ENCODE data around the gene MTERF4. TPM values are rescaled to one million over a fixed set of nuclear protein-coding genes. Genes with fewer than 3 reads are reported as not detected.

MTERF4 gene
- total and polyA plus RNA-seq, 10 of the 15 experiments (the other 5 are each of a cell fraction or from before 2014, with no cell fraction given) = 36.7 to 69.1 (median 45.5) TPM

- 0 out of 2 replicates have a peak, but pooled peaks have one; percentile 4 for TF ChIP-seq SMARCA5 (IDR thresholded peaks at IDR 0.05)
- peak; percentile 11; the same call in 1 of the 2 replicates for TF ChIP-seq LARP7 (IDR thresholded peaks at IDR 0.05)
- TF ChIP-seq DPF2 (IDR thresholded peaks at IDR 0.05) = no peak
- peak overlapping the region; percentile 33 for H3K9ac ChIP-seq (ENCODE audit: control insufficient read depth, insufficient read depth, low read length)
- H3K4me3 ChIP-seq = no peak overlapping the region; the same call in 1 of the 2 replicates
- peaks cover 43% of the 10 kb centered on the region for H3K4me1 ChIP-seq (ENCODE audit: control insufficient read depth, insufficient read depth, low read length)
- H3K36me3 ChIP-seq (ENCODE audit: control insufficient read depth in 2 of 2, insufficient read depth in 2 of 2, low read length in 1 of 2) = peaks cover 6 to 7% of the 10 kb centered on the region in 2 experiments; a peak in 3 of 4 replicates
- no peak for DNase-seq (ENCODE audit: low read depth, low spot score)
- ChIA-PET POLR2A (interaction anchor here (0.6 kb wide), 1 partner anchor 1102 kb away, joined by 6 read pairs; no protein-coding TSS in a partner anchor), RAD21 (ENCODE audit: unreplicated experiment) (interaction anchor here (1.2 to 1.5 kb wide), 3 partner anchors 18 to 26 kb away, joined by 3 read pairs; partner anchors contain the start of genes MTERF4 and PPP1R7), SMC1A (ENCODE audit: uncharacterized antibody, unreplicated experiment) (interaction anchor here (1.0 to 5.4 kb wide), 3 partner anchors 16 to 29 kb away, joined by 3 to 48 read pairs (median 3); no protein-coding TSS in a partner anchor), CTCF (no interaction called here)
- ATAC-seq = no peak
- no peaks in the 10 kb centered on the region for H3K9me3 ChIP-seq (replicated peaks; ENCODE audit: control insufficient read depth, insufficient read depth, low read length)
- FAIRE-seq = peak; percentile 7
- H2AFZ ChIP-seq (ENCODE audit: control insufficient read depth, low read depth, low read length) = peak overlapping the region; percentile 53; the same call in 1 of the 2 replicates
- 81% methylated on average over 8 of the region's 8 CpGs for WGBS (ENCODE audit: insufficient coverage, insufficient replicate concordance, low lambda C conversion rate, missing lambda C conversion rate)
- BruUV-seq (replicated peaks) = TSS peak; percentile 74
- intact Hi-C loops (cut with micrococcal nuclease; ENCODE audit: unreplicated experiment) (no loop called here), in situ Hi-C loops (cut with MboI) (no loop called here)
- H3K79me2 ChIP-seq (ENCODE audit: control insufficient read depth, insufficient read depth, low read length) = peaks cover 29% of the 10 kb centered on the region
- no peaks in the 10 kb centered on the region for H4K20me1 ChIP-seq (ENCODE audit: control insufficient read depth, insufficient read depth)
- H3K27ac ChIP-seq (ENCODE audit: control insufficient read depth, insufficient read depth) = peak overlapping the region; percentile 97
- no peaks in the 10 kb centered on the region for H3K27me3 ChIP-seq (replicated peaks in 1 of 2; ENCODE audit: control insufficient read depth in 2 of 2, insufficient read depth in 2 of 2, low read length in 1 of 2)
- peak overlapping the region; percentile 44 for H3K4me2 ChIP-seq (ENCODE audit: control insufficient read depth, insufficient read depth)
Observed at GRCh38 chr2:241128266-241128665, 26.2 kb upstream of the MTERF4 start.

DNA sequence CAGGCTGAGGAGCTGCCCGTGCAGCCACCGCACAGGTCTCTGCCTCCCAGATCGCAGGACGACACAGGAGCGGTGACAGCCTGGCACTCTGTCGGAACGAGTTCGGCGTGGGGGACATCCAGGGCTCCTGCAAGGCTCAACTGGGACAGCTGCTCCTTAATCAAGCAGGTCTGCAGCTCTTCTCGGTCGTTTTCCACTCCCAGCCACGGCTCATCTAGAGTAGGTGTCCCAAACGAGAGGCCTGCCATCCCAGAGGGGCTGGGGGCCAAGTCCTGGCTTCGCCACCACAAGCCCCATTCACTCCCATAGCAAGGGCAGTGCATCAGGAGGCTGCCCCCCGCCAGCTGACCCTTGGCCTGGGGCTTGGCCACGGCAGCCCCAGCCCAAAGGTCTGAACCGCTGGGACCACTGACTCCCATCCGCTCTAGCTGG lies 24.7 kb upstream of the MTERF4 start:
- no peaks in the 10 kb centered on the region for H3K27me3 ChIP-seq (replicated peaks in 1 of 2; ENCODE audit: control insufficient read depth in 2 of 2, insufficient read depth in 2 of 2, low read length in 1 of 2)
- no peak overlapping the region for H3K4me3 ChIP-seq
- POLR2A ChIA-PET = interaction anchor here (1.2 to 4.3 kb wide), 3 partner anchors 13 to 23 kb away, joined by 3 to 35 read pairs (median 5); partner anchors contain the start of genes PASK and PPP1R7
- no peak overlapping the region; the same call in 1 of the 2 replicates for H3K9ac ChIP-seq (ENCODE audit: control insufficient read depth, insufficient read depth, low read length)
- no peak overlapping the region for H2AFZ ChIP-seq (ENCODE audit: control insufficient read depth, low read depth, low read length)
- H3K4me1 ChIP-seq (ENCODE audit: control insufficient read depth, insufficient read depth, low read length) = peaks cover 43% of the 10 kb centered on the region
- TF ChIP-seq MLLT1 (IDR thresholded peaks at IDR 0.05) (peak; percentile 76), RFX5 (IDR thresholded peaks at IDR 0.05; ENCODE audit: low read depth, low read length) (no peak), BACH1 (IDR thresholded peaks at IDR 0.05; ENCODE audit: borderline replicate concordance) (no peak), ZZZ3 (IDR thresholded peaks at IDR 0.05; ENCODE audit: control insufficient read depth, insufficient read length, low read depth) (no peak), PBX3 (IDR thresholded peaks at IDR 0.05; ENCODE audit: insufficient replicate concordance, low read depth, low read length) (no peak), NR2F1 (conservative IDR thresholded peaks at IDR 0.05) (peak; percentile 69)
- TF ChIP-seq, protein P1, sequence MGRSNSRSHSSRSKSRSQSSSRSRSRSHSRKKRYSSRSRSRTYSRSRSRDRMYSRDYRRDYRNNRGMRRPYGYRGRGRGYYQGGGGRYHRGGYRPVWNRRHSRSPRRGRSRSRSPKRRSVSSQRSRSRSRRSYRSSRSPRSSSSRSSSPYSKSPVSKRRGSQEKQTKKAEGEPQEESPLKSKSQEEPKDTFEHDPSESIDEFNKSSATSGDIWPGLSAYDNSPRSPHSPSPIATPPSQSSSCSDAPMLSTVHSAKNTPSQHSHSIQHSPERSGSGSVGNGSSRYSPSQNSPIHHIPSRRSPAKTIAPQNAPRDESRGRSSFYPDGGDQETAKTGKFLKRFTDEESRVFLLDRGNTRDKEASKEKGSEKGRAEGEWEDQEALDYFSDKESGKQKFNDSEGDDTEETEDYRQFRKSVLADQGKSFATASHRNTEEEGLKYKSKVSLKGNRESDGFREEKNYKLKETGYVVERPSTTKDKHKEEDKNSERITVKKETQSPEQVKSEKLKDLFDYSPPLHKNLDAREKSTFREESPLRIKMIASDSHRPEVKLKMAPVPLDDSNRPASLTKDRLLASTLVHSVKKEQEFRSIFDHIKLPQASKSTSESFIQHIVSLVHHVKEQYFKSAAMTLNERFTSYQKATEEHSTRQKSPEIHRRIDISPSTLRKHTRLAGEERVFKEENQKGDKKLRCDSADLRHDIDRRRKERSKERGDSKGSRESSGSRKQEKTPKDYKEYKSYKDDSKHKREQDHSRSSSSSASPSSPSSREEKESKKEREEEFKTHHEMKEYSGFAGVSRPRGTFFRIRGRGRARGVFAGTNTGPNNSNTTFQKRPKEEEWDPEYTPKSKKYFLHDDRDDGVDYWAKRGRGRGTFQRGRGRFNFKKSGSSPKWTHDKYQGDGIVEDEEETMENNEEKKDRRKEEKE (IDR thresholded peaks at IDR 0.05) = no peak
- H3K9me3 ChIP-seq (replicated peaks; ENCODE audit: control insufficient read depth, insufficient read depth, low read length) = no peaks in the 10 kb centered on the region; the same call in 1 of the 3 replicates
- CTCF ChIA-PET = interaction anchor here (0.7 to 0.9 kb wide), 2 partner anchors 14 to 27 kb away, joined by 3 read pairs; no protein-coding TSS in a partner anchor
- FAIRE-seq (no peak), DNase-seq (ENCODE audit: low read depth, low spot score) (no peak), ATAC-seq (no peak)
- RAD21 ChIA-PET (ENCODE audit: unreplicated experiment) = interaction anchor here (0.7 to 1.8 kb wide), 6 partner anchors 9 to 48 kb away, joined by 3 to 6 read pairs (median 3); partner anchors contain the start of gene PASK
- intact Hi-C loops (cut with micrococcal nuclease; ENCODE audit: unreplicated experiment) (loop anchor here (1.0 to 2.0 kb wide), 4 partner anchors 16 to 28 kb away; partner anchors contain the start of genes MTERF4 and PASK), in situ Hi-C loops (cut with MboI) (no loop called here)
- H3K36me3 ChIP-seq (ENCODE audit: control insufficient read depth in 2 of 2, insufficient read depth in 2 of 2, low read length in 1 of 2) = peaks cover 11 to 13% of the 10 kb centered on the region in 2 experiments; a peak in 3 of 4 replicates
- H3K4me2 ChIP-seq (ENCODE audit: control insufficient read depth, insufficient read depth) = peak overlapping the region; percentile 44
- peaks cover 30% of the 10 kb centered on the region for H3K79me2 ChIP-seq (ENCODE audit: control insufficient read depth, insufficient read depth, low read length)
- peak overlapping the region; percentile 97 for H3K27ac ChIP-seq (ENCODE audit: control insufficient read depth, insufficient read depth)
- no TSS peak for BruUV-seq (replicated peaks)
- H4K20me1 ChIP-seq (ENCODE audit: control insufficient read depth, insufficient read depth) = no peaks in the 10 kb centered on the region
- 98% methylated on average over 14 of the region's 18 CpGs for WGBS (ENCODE audit: insufficient coverage, insufficient replicate concordance, low lambda C conversion rate, missing lambda C conversion rate)
- SMC1A ChIA-PET (ENCODE audit: uncharacterized antibody, unreplicated experiment) = interaction anchor here (1.1 to 5.4 kb wide), 3 partner anchors 14 to 49 kb away, joined by 3 to 48 read pairs (median 4); partner anchors contain the start of gene MTERF4
